Measurements from ENCODE around the gene ZNF689.
"Not testable (repeated sequence)": the region's sequence is repeated elsewhere in the genome, so short reads cannot be mapped to it uniquely, and the experiment has no call there.

The ZNF689 gene

DNA sequence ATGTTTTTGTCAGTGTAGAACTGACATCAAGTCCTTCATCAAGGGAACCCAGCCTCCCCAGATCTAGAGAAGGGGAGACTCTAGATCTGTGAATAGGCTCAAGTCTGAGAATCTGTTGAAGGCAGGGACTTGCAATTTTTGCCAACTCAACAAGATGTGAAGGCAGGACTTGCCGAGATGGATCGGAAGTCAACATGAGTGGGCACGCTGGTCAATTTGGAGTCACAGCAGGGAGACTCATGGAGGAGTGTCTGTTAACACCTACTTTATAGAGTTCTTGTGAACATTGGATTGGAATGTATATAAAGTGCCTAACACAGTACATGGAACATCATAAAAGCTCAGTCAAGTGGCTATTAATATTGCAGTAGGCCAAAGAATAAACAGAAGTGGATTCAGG is 10.0 kb downstream of the ZNF689 start:
- no peak for DNase-seq (ENCODE audit: low read depth)

GRCh38 chr16:30592871-30593270 is 17.3 kb downstream of the ZNF689 start:
- DNase-seq (ENCODE audit: low read depth): no peak

DNA sequence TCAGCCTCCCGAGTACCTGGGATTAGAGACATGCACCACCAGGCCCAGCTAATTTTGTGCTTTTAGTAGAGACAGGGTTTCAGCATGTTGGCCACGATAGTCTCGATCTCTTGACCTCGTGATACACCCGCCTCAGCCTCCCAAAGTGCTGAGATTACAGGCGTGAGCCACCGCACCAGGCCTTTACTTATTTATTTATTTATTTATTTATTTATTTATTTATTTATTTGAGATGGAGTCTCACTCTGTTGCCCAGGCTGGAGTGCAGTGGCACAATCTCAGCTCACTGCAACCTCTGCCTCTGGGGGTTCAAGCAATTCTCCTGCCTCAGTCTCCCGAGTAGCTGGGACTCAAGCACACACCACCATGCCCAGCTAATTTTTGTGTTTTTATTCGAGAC is 19.3 kb downstream of the ZNF689 start:
- DNase-seq (ENCODE audit: low read depth): not testable (repeated sequence)

- DNase-seq (ENCODE audit: low read depth): not testable (repeated sequence)
Measured at GRCh38 chr16:30589582-30589981, 20.6 kb downstream of the ZNF689 start.

- DNase-seq (ENCODE audit: low read depth): no peak
Measured at GRCh38 chr16:30588651-30589050, 21.5 kb downstream of the ZNF689 start.

GRCh38 chr16:30585400-30586191 is 24.6 kb downstream of the ZNF689 start, which contains the start of gene ZNF785:
Gene ZNF785, minus strand, starts transcription at chr16:30585697. Its CDS starts 86 bp downstream, at chr16:30585611.
- peak; percentile 99 for DNase-seq (ENCODE audit: low read depth)

- DNase-seq (ENCODE audit: low read depth): no peak
Measured at GRCh38 chr16:30585022-30585399, 25.2 kb downstream of the ZNF689 start.

- no peak for DNase-seq (ENCODE audit: low read depth)
Measured at GRCh38 chr16:30582611-30583340, 27.4 kb downstream of the ZNF689 start.

- DNase-seq (ENCODE audit: low read depth): no peak
Measured at GRCh38 chr16:30581457-30581856, 28.7 kb downstream of the ZNF689 start.

GRCh38 chr16:30574678-30575077 is 35.5 kb downstream of the ZNF689 start:
- DNase-seq (ENCODE audit: low read depth): no peak

DNA sequence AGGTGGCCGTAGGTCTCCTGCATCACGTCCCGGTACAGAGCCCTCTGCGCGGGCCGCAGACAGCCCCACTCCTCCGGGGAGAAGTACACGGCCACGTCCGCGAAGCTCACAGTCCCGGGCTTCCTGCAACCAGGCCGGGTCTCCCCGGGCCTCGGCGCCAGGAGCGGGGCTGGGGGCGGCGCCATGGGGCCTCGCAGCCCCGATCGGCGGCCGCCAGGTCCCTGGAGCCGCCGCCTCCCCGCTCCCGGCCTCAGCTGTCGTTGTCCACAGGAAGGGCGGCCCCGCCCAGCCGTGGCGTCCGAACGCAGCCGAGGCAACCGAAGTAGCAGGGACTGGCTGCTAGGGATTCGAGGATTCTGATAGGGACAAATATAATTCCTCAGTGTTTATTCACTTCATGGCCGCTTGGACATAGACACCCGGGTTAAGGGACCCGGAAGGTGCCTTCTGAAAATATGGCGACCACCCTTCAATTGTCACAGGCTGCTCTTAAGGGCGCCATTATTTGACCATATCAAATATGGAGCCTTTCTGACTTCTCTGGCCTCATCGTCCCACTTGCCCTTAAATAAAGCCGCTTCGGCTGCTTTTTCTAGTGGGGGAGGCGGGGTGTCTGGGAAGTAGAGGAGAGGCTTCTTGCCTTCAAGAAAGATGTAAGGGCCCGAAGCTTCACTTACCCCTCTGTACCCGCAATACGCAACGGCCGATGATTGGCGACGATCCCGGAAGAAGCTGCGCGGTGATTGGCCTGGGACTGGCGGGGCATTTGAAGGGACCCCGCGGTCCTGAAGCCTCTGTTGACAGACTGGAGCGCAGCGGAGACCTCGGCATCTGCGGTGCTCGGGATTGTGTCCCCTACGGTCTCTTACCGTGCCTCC is 38.5 kb downstream of the ZNF689 start, which contains the start of gene ZNF688:
ZNF688 (minus strand) TSS at position 270 of the 878 bp plus-strand sequence; CDS start at position 185, 85 bp downstream.
- DNase-seq (ENCODE audit: low read depth): peak; percentile 99

GRCh38 chr16:30570636-30571444 is 39.3 kb downstream of the ZNF689 start:
- no peak for DNase-seq (ENCODE audit: low read depth)

DNA sequence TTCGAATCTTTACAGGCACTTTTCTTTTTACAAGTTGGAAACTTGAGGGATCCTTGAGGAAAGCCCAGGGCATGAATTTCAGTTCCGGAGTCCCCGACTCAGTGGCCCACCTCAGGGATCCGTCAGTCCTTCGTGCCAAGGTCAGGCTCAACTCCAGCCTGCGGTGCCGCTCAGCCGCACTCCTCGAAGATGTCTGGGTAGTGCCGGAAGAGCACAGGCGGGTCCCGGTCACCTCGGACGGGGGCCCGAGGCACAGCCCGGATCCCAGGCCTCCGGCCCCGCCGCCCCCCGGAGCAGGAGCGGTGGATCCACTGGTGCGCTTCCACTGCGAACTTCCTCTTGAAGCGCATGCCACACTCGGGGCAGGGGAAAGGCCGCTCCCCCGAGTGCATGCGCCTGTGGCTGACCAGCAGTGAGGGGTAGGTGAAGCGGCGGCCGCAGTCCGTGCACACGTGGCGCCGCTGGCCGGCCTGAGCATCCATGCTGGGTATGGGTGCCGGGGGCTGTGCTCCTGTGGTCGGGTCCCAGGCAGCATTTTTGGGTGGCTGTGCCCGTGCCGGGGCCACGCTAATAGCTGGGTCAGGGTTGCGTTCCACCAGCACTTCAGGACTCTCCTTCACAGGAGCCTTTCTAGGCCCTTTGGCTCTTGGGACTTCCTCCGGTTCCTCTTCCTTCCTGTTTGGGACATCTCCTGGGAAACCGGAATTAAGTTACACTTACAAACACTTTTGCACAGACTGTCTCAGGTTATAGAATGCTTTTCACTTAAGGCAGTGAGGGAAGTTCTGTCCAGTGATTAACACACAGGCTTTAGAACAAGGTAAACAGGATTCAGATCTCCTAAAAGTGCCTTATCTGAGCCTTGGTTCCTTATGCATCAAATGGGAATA is 40.2 kb downstream of the ZNF689 start:
- no peak for DNase-seq (ENCODE audit: low read depth)

DNA sequence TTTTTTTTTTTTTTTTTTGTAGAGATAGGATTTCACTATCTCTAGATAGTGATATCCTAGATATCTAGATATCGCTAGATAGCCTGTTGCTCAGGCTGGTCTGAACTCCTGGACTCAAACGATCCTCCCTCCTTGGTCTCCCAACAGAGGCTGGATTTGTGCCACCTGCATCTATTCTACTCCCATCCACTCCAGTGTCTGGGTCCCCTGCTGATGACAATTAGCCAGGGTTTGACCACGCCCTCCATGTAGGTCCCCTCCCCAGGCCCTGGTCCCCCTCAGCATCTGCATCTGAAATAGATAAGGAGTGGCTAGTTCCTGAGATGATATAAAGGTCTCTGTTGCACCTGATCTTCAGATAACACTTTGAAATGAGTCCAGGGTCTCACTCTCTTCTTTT is 40.9 kb downstream of the ZNF689 start:
- DNase-seq (ENCODE audit: low read depth): no peak

- DNase-seq (ENCODE audit: low read depth): peak; percentile 93
Measured at GRCh38 chr16:30567991-30568638, 42.1 kb downstream of the ZNF689 start.

- DNase-seq (ENCODE audit: low read depth): no peak
Measured at GRCh38 chr16:30567160-30567990, 42.8 kb downstream of the ZNF689 start.

DNA sequence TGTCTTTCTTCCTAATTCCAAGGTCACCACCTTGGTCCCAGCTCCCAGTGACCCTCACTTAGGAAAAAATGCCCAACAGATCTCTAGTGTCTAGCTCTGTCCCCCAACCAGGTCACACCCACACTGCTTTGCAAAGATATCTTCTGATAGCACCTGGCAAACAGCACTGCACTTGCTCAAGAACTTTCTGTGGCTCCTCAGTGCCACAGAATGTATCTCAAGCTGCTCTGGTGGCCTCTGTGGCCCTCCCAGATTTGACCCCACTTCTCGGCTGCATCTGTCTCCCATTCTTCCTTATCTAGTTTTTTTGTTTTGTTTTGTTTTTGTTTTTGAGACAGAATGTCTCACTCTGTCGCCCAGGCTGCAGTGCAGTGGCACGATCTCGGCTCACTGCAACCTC is 43.7 kb downstream of the ZNF689 start:
- no peak for DNase-seq (ENCODE audit: low read depth)

DNA sequence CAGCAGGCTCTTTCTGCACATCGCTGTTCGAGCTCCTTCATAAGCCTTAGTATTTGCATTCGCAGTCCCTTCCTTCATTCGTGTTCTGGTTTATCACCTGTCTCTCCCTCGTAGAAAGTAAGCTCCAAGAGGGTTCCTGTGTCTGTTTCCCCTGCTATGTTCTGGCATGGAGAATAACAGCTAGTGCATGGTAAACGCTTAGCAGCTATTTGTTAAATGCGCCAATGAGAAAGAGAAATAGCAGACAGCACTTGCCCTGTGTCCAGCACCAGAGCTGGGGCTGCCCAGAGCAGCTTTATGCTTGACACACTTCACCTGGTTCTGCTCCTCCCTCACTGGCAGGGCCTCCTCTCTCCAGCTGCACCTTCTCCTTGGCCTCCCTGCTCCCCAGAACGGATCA is 44.2 kb downstream of the ZNF689 start:
- DNase-seq (ENCODE audit: low read depth): no peak

DNA sequence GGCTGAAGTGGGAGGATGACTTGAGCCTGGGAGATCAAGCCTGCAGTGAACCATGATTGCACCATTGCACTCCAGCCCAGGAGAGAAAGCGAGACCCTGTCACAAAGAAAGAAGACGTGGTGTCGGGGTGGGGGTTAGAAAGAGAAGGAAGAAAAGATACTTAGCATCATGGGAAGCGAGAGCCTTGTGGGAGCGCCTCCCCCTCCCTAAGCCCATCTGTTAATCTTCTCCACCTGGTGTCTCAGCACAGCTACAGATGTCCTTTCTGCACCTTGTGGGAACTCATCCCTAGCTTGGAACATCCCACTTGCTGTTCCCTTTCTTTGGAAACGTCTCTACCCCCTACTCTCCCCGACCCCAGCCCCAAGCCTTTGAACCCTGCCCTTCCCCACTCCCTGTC is 44.7 kb downstream of the ZNF689 start:
- DNase-seq (ENCODE audit: low read depth): no peak
